HL-60 (cell line): ENCODE data around the gene BAIAP2.

Experiments
- POLR2AphosphoS5 ChIP-seq: IDR thresholded peaks from 2 replicates; pipeline ENCODE4 v1.6.1; 2012; ENCODE audit warnings: low read depth
- TF ChIP-seq, protein P1 (sequence below): IDR thresholded peaks from one replicate; pipeline ENCODE4 v1.5.1; 2011; ENCODE audit warnings: low read length, control low read depth, inconsistent platforms; ENCODE audit not compliant: insufficient read depth

DNA sequence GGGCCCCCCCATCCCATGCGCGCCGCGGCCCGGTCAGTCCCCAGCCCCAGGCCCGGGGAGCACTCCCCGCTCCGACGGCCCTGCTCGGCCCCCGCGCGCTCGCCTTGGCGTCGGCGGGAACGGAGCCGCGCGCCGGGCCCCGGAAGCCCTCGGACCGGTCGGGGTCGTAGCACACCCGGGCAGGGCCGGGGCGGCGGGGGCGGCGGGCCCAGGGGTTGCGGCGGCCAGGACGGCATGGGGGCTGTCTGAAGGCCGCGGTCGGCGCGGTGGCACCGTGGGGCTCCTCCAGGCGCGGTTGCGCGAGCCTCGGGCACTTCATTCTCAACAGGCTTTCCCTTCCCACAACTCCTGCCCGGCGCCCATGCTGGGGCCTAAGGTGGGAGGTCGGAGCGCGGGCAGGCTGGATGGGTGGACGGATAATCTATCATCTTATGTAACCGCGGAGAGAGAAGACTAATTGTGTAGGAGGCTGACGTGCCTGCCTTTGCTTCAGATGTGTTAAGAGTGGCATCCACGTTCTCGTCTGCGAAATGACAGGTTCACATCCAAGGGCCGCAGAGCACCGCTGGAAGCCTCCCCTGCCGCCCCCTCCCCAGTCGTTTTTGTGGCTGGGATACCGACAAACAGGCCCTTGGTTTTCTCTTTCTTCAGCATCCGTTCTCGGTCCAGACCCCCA lies 708 bp downstream of the BAIAP2 start:
- TF ChIP-seq, protein P1, sequence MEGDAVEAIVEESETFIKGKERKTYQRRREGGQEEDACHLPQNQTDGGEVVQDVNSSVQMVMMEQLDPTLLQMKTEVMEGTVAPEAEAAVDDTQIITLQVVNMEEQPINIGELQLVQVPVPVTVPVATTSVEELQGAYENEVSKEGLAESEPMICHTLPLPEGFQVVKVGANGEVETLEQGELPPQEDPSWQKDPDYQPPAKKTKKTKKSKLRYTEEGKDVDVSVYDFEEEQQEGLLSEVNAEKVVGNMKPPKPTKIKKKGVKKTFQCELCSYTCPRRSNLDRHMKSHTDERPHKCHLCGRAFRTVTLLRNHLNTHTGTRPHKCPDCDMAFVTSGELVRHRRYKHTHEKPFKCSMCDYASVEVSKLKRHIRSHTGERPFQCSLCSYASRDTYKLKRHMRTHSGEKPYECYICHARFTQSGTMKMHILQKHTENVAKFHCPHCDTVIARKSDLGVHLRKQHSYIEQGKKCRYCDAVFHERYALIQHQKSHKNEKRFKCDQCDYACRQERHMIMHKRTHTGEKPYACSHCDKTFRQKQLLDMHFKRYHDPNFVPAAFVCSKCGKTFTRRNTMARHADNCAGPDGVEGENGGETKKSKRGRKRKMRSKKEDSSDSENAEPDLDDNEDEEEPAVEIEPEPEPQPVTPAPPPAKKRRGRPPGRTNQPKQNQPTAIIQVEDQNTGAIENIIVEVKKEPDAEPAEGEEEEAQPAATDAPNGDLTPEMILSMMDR, result no peak
- TF ChIP-seq POLR2AphosphoS5, result no peak
